SK-N-SH (cell line): ENCODE measurements around the gene TMCC2. TPM values are rescaled to one million over a fixed set of nuclear protein-coding genes. Genes with fewer than 3 reads are reported as not detected.

Source experiments
- CTCF ChIA-PET: fragments of 300-600, 350-600 bp; formaldehyde crosslinking; extraction: SDS; loops from one replicate; lab custom pipeline; 2021; lab: Yijun Ruan, JAX
- POLR2A ChIA-PET: fragments of 350-600 bp; sonication (Branson Sonifier 250); formaldehyde crosslinking; extraction: SDS; loops from one replicate; lab custom pipeline; 2020; ENCODE audit warnings: antibody characterized with exemption, inconsistent platforms; lab: Yijun Ruan, JAX
- DNase-seq: peaks from one replicate; pipeline ENCODE4 v3.0.0; 2012
- H2AFZ ChIP-seq: fragments of 200-600 bp; sonication (generic); 2 replicates; pipeline ENCODE4 v1.8.1; 2016; ENCODE audit warnings: antibody characterized with exemption, mild to moderate bottlenecking, low read depth
- H3F3A ChIP-seq: fragments of 200-600 bp; sonication (generic); replicated peaks from 2 replicates; pipeline ENCODE3; 2016; ENCODE audit warnings: antibody characterized with exemption, mild to moderate bottlenecking; ENCODE audit not compliant: insufficient read depth
- H3K27ac ChIP-seq, 2 experiments: fragments of 200-500 bp in 1 of 2; fragments of 200-600 bp in 1 of 2; sonication (Bioruptor generic) in 1 of 2; sonication (generic), shearing (Covaris generic) in 1 of 2; 2 replicates each; pipeline versions ENCODE4 v1.5.1 to v1.6.1; 2014 to 2016; ENCODE audit warnings: low read depth in 2 of 2, inconsistent platforms in 1 of 2, low read length in 1 of 2, mild to moderate bottlenecking in 1 of 2, mixed read lengths in 1 of 2
- H3K27me3 ChIP-seq: fragments of 200-600 bp; sonication (generic), shearing (Covaris generic); 2 replicates; pipeline ENCODE4 v1.6.1; 2016; ENCODE audit warnings: mixed run types; ENCODE audit not compliant: insufficient read depth
- H3K36me3 ChIP-seq, 2 experiments: fragments of 200-500 bp in 1 of 2; fragments of 200-600 bp in 1 of 2; sonication (Bioruptor generic) in 1 of 2; sonication (generic) in 1 of 2; replicated peaks in 1 of 2; 2 replicates each; pipeline versions ENCODE3 to v1.5.1; 2014 to 2016; ENCODE audit warnings: low read length in 1 of 2, mild to moderate bottlenecking in 1 of 2; ENCODE audit not compliant: insufficient read depth in 2 of 2, control insufficient read depth in 1 of 2
- H3K4me1 ChIP-seq, 2 experiments: fragments of 200-500 bp in 1 of 2; fragments of 200-600 bp in 1 of 2; sonication (Bioruptor generic) in 1 of 2; sonication (generic), shearing (Covaris generic) in 1 of 2; 2 replicates each; pipeline versions ENCODE4 v1.5.1 to v1.6.1; 2014 to 2016; ENCODE audit warnings: low read depth in 1 of 2, low read length in 1 of 2, mixed run types in 1 of 2; ENCODE audit not compliant: insufficient read depth in 2 of 2, control insufficient read depth in 1 of 2
- H3K4me2 ChIP-seq: fragments of 200-600 bp; sonication (generic), shearing (Covaris generic); 2 replicates; pipeline ENCODE4 v1.6.1; 2017; ENCODE audit warnings: mixed run types
- H3K4me3 ChIP-seq, 2 experiments: fragments of 200-500 bp in 1 of 2; fragments of 200-600 bp in 1 of 2; sonication (Bioruptor generic) in 1 of 2; sonication (generic), shearing (Covaris generic) in 1 of 2; 2 replicates each; pipeline versions ENCODE4 v1.5.1 to v1.8.1; 2014 to 2016; ENCODE audit warnings: low read depth in 2 of 2, inconsistent platforms in 1 of 2, low read length in 1 of 2, mild to moderate bottlenecking in 1 of 2, mixed read lengths in 1 of 2, moderate library complexity in 1 of 2
- H3K79me2 ChIP-seq: fragments of 200-600 bp; sonication (generic); 2 replicates; pipeline ENCODE4 v1.8.1; 2017; ENCODE audit warnings: mild to moderate bottlenecking; ENCODE audit not compliant: insufficient read depth
- H3K9ac ChIP-seq: fragments of 200-600 bp; sonication (generic); 2 replicates; pipeline ENCODE4 v1.6.1; 2017; ENCODE audit warnings: mixed run types
- H3K9me2 ChIP-seq: fragments of 200-600 bp; sonication (generic); 2 replicates; pipeline ENCODE4 v1.6.1; 2017; ENCODE audit warnings: mixed run types
- H3K9me3 ChIP-seq: fragments of 200-600 bp; sonication (generic); 2 replicates; pipeline ENCODE4 v1.6.1; 2017; ENCODE audit warnings: mixed run types, mild to moderate bottlenecking, moderate library complexity
- H4K20me1 ChIP-seq: fragments of 200-600 bp; sonication (generic); 2 replicates; pipeline ENCODE4 v1.6.1; 2017; ENCODE audit warnings: mild to moderate bottlenecking, mixed run types; ENCODE audit not compliant: insufficient read depth
- CHD2 ChIP-seq: fragments of 150-350 bp; IDR thresholded peaks from 2 replicates; pipeline ENCODE4 v1.6.1; 2018; ENCODE audit warnings: low read length; ENCODE audit not compliant: partially characterized antibody
- EP300 ChIP-seq, 2 experiments: IDR thresholded peaks; 2 replicates each; pipeline versions ENCODE4 v1.4.0 to v1.6.1; 2012; ENCODE audit warnings: borderline replicate concordance in 1 of 2, low read depth in 1 of 2, low read length in 1 of 2
- FOSL2 ChIP-seq: IDR thresholded peaks from 2 replicates; pipeline ENCODE4 v1.4.0; 2012; ENCODE audit warnings: low read depth, mild to moderate bottlenecking, moderate library complexity, borderline replicate concordance
- FOXJ3 ChIP-seq: sonication (generic); formaldehyde crosslinking; IDR thresholded peaks from 2 replicates; pipeline ENCODE4 v1.5.1; 2020; ENCODE audit warnings: mild to moderate bottlenecking, missing genetic modification reagents
- FOXM1 ChIP-seq: IDR thresholded peaks from 2 replicates; pipeline ENCODE4 v1.4.0; 2012; ENCODE audit warnings: low read depth, mild to moderate bottlenecking
- GABPA ChIP-seq: IDR thresholded peaks from 2 replicates; pipeline ENCODE4 v1.4.0; 2012; ENCODE audit warnings: low read depth, mild to moderate bottlenecking
- GATA2 ChIP-seq: sonication (generic); formaldehyde crosslinking; IDR thresholded peaks from 2 replicates; pipeline ENCODE4 v1.5.0; 2020; ENCODE audit warnings: mild to moderate bottlenecking, missing genetic modification reagents
- MEF2A ChIP-seq: IDR thresholded peaks from 2 replicates; pipeline ENCODE4 v1.4.0; 2012; ENCODE audit warnings: low read depth, borderline replicate concordance
- MXI1 ChIP-seq: IDR thresholded peaks from 2 replicates; pipeline ENCODE4 v1.6.1; 2012; ENCODE audit warnings: mild to moderate bottlenecking, low read depth, low read length, improper control_type of control experiment
- POLR2AphosphoS5 ChIP-seq: IDR thresholded peaks from 2 replicates; pipeline ENCODE4 v1.6.1; 2012; ENCODE audit warnings: low read depth, low read length
- SMC3 ChIP-seq: IDR thresholded peaks from 2 replicates; pipeline ENCODE4 v1.6.1; 2012; ENCODE audit warnings: low read depth, low read length, improper control_type of control experiment
- TAF1 ChIP-seq: IDR thresholded peaks from 2 replicates; pipeline ENCODE4 v1.6.1; 2012; ENCODE audit warnings: low read depth, mild to moderate bottlenecking, low read length, moderate library complexity, borderline replicate concordance
- TEAD4 ChIP-seq: IDR thresholded peaks from 2 replicates; pipeline ENCODE4 v1.4.0; 2012; ENCODE audit warnings: mild to moderate bottlenecking, borderline replicate concordance; ENCODE audit not compliant: insufficient read depth
- YY1 ChIP-seq: IDR thresholded peaks from 2 replicates; pipeline ENCODE4 v1.4.0; 2012; ENCODE audit warnings: low read depth, mild to moderate bottlenecking
- WGBS: methylation state at CpG from one replicate; pipeline ENCODE4 v1.1.6; 2017; ENCODE audit warnings: low lambda C conversion rate; 5-methylcytosine and 5-hydroxymethylcytosine counted together
- polyA plus RNA-seq, 3 experiments: library from polyadenylated mRNA; depleted of rRNA; stranded (reverse); fragments of >200 nt; gene quantifications; 2 replicates each; pipeline ENCODE4 v1.2.3, GENCODE V29; 2012
- TF ChIP-seq, protein P1 (sequence below): fragments of 200-600 bp; sonication (generic); IDR thresholded peaks from 2 replicates; pipeline ENCODE4 v1.6.1; 2017; ENCODE audit warnings: antibody characterized with exemption, mild to moderate bottlenecking, moderate library complexity
- TF ChIP-seq, protein P2 (sequence below): fragments of 150-350 bp; IDR thresholded peaks from 2 replicates; pipeline ENCODE4 v1.6.1; 2017; ENCODE audit warnings: antibody characterized with exemption, low read length, low read depth, borderline replicate concordance
- TF ChIP-seq, protein P3 (sequence below): fragments of 150-350 bp; IDR thresholded peaks from 2 replicates; pipeline ENCODE4 v1.6.1; 2016; ENCODE audit warnings: mild to moderate bottlenecking, low read depth, low read length
- TF ChIP-seq, protein P4 (sequence below): IDR thresholded peaks from 2 replicates; pipeline ENCODE4 v1.4.0; 2012; ENCODE audit warnings: low read depth

Gene TMCC2
- polyA plus RNA-seq, 1 of the 3 experiments (the other 2 are of a cell fraction), result 6.0 TPM

DNA sequence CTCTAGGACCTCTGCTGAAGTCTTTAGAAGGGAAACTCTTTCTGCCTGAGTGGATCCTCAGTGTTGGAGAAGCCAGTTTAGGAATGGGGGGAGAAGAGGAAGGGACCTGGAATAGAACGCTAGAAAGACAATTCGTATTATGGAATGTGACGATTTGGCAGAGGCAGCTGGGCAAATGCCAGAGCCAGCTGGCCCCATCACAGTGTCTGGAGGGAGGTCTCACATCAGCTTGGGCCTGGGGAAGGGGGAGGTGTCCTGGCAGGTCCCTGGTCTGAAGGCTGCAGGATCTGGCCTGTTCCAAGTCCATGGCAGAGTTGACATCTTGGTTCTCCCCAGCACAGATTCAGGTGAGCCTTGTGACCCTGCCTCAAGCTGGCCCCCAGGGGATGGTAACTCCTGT, 11.3 kb downstream of the TMCC2 start:
- no peak overlapping the region for H3K27ac ChIP-seq
- H3K9ac ChIP-seq, result no peak overlapping the region
- no peak overlapping the region for H2AFZ ChIP-seq
- H3K36me3 ChIP-seq, result no peaks in the 10 kb centered on the region
- no peaks in the 10 kb centered on the region for H3K9me2 ChIP-seq
- no peaks in the 10 kb centered on the region for H3K79me2 ChIP-seq
- no peaks in the 10 kb centered on the region for H3K9me3 ChIP-seq
- no peaks in the 10 kb centered on the region for H3K27me3 ChIP-seq
- no peak for TF ChIP-seq MEF2A
- no peak for TF ChIP-seq EP300 (IDR thresholded peaks at IDR 0.05; ENCODE audit: borderline replicate concordance in 1 of 2, low read depth in 1 of 2, low read length in 1 of 2)
- no peak for TF ChIP-seq TAF1
- no peak for TF ChIP-seq FOXM1
- TF ChIP-seq POLR2AphosphoS5, result no peak
- no peak for TF ChIP-seq FOXJ3 (CRISPR knock-in tag)
- TF ChIP-seq, protein P1, sequence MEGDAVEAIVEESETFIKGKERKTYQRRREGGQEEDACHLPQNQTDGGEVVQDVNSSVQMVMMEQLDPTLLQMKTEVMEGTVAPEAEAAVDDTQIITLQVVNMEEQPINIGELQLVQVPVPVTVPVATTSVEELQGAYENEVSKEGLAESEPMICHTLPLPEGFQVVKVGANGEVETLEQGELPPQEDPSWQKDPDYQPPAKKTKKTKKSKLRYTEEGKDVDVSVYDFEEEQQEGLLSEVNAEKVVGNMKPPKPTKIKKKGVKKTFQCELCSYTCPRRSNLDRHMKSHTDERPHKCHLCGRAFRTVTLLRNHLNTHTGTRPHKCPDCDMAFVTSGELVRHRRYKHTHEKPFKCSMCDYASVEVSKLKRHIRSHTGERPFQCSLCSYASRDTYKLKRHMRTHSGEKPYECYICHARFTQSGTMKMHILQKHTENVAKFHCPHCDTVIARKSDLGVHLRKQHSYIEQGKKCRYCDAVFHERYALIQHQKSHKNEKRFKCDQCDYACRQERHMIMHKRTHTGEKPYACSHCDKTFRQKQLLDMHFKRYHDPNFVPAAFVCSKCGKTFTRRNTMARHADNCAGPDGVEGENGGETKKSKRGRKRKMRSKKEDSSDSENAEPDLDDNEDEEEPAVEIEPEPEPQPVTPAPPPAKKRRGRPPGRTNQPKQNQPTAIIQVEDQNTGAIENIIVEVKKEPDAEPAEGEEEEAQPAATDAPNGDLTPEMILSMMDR, result no peak
- no peak for TF ChIP-seq YY1
- no peak for TF ChIP-seq SMC3
- TF ChIP-seq TEAD4, result no peak
- TF ChIP-seq GABPA, result no peak
- TF ChIP-seq, protein P2, sequence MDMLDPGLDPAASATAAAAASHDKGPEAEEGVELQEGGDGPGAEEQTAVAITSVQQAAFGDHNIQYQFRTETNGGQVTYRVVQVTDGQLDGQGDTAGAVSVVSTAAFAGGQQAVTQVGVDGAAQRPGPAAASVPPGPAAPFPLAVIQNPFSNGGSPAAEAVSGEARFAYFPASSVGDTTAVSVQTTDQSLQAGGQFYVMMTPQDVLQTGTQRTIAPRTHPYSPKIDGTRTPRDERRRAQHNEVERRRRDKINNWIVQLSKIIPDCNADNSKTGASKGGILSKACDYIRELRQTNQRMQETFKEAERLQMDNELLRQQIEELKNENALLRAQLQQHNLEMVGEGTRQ, result no peak
- no peak for TF ChIP-seq CHD2
- TF ChIP-seq FOSL2, result no peak
- TF ChIP-seq, protein P3, sequence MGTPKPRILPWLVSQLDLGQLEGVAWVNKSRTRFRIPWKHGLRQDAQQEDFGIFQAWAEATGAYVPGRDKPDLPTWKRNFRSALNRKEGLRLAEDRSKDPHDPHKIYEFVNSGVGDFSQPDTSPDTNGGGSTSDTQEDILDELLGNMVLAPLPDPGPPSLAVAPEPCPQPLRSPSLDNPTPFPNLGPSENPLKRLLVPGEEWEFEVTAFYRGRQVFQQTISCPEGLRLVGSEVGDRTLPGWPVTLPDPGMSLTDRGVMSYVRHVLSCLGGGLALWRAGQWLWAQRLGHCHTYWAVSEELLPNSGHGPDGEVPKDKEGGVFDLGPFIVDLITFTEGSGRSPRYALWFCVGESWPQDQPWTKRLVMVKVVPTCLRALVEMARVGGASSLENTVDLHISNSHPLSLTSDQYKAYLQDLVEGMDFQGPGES, result no peak
- TF ChIP-seq MXI1, result no peak
- no peak for TF ChIP-seq GATA2 (CRISPR knock-in tag)
- TF ChIP-seq, protein P4, sequence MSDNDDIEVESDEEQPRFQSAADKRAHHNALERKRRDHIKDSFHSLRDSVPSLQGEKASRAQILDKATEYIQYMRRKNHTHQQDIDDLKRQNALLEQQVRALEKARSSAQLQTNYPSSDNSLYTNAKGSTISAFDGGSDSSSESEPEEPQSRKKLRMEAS, result no peak
- no peak for DNase-seq
- 81% methylated on average over 3 of the region's 3 CpGs for WGBS
- no peak overlapping the region for H3K4me2 ChIP-seq
- H3K4me1 ChIP-seq, result peaks cover 0 to 2% of the 10 kb centered on the region in 2 experiments; a peak in 1 of 4 replicates
- no peak overlapping the region for H3K4me3 ChIP-seq
- no peaks in the 10 kb centered on the region for H3F3A ChIP-seq
- H4K20me1 ChIP-seq, result no peaks in the 10 kb centered on the region
- CTCF ChIA-PET, result interaction anchor here (1.0 to 4.7 kb wide), 3 partner anchors 12 to 249 kb away, joined by 3 to 39 read pairs (median 3); partner anchors contain the start of gene TMCC2
- POLR2A ChIA-PET, result no interaction called here
